Measurements from ENCODE around the gene ODF2. TPM values are rescaled to one million over a fixed set of nuclear protein-coding genes. Genes with fewer than 3 reads are reported as not detected.

ODF2 gene
- 46.8 TPM for total RNA-seq (2021; ENCODE audit: unreplicated experiment)
- 57.6 and 58.8 TPM in 2 replicates for polyA plus RNA-seq (2012)
- Bru-seq, nascent RNA = percentile 66 among the genes with signal in this experiment
- percentile 82 among the genes with signal in this experiment for BruChase-seq, experiment 1, labeled RNA remaining after a 6-hour chase
- BruChase-seq, experiment 2, labeled RNA remaining after a 2-hour chase = percentile 76 among the genes with signal in this experiment
- long read RNA-seq, transcript ODF2-201 (21 exons, 3,899 nt) = major isoform, 32 of 104 reads
- long read RNA-seq, partial matches to known transcripts = 17 of 104 reads
- long read RNA-seq, other reads (novel, unspliced or antisense) = 49 of 104 reads

GRCh38 chr9:128455849-128456612, at the start of gene ODF2:
TSS of gene ODF2 (plus strand) at chr9:128456006. CDS start at chr9:128456092, 86 bp downstream.
- H3K9ac ChIP-seq (ENCODE audit: low read length) = peak within 1 kb of the TSS; percentile 90
- intact Hi-C loops (cut with micrococcal nuclease) = loop anchor here (5.0 kb wide), 1 partner anchor 96 kb away; the partner anchor contains the start of gene SPTAN1
- POLR2A ChIA-PET = interaction anchor here (1.0 kb wide), 1 partner anchor 35 kb away, joined by 5 read pairs; the partner anchor contains the start of gene CERCAM
- peak; percentile 87 for DNase-seq (ENCODE audit: low read depth, low spot score)
- H3K27me3 ChIP-seq (ENCODE audit: insufficient read depth, low read length) = no peaks in the 10 kb centered on the region
- CTCF ChIA-PET = interaction anchor here (1.3 kb wide), 1 partner anchor 17 kb away, joined by 7 read pairs; no protein-coding TSS in a partner anchor
- peaks cover 10 to 17% of the 10 kb centered on the region in 2 experiments; a peak in 3 of 4 replicates for H3K36me3 ChIP-seq (ENCODE audit: control insufficient read depth in 1 of 2, insufficient read depth in 2 of 2, low read length in 2 of 2)
- H3K79me2 ChIP-seq (ENCODE audit: insufficient read depth, low read length) = peaks cover 18% of the 10 kb centered on the region
- H3K4me1 ChIP-seq (ENCODE audit: control insufficient read depth in 1 of 2, insufficient read depth in 2 of 2, low read length in 2 of 2) = peaks cover 5 to 22% of the 10 kb centered on the region in 2 experiments; a peak in 3 of 4 replicates
- H3K9me3 ChIP-seq (ENCODE audit: control insufficient read depth in 1 of 2, insufficient read depth in 1 of 2, low read depth in 1 of 2, low read length in 2 of 2) = no peaks in the 10 kb centered on the region
- peak within 1 kb of the TSS; percentile 82 for H3K27ac ChIP-seq (ENCODE audit: low read depth, low read length)
- RAD21 ChIA-PET (ENCODE audit: low non-redundant PET in 1 of 2, low total read pairs in 2 of 2, uncharacterized antibody in 2 of 2, unreplicated experiment in 2 of 2) = no interaction called here
- no peaks in the 10 kb centered on the region for H3K9me2 ChIP-seq (ENCODE audit: insufficient read depth)
- H3K4me3 ChIP-seq (replicated peaks in 1 of 2; ENCODE audit: low read depth in 1 of 2, low read length in 2 of 2) = peak within 1 kb of the TSS; percentile 82 to 85
- no peaks in the 10 kb centered on the region for H4K20me1 ChIP-seq (ENCODE audit: insufficient read depth)
- ATAC-seq = peak; percentile 89
- BruUV-seq (replicated peaks) = no TSS peak
- H3K4me2 ChIP-seq (ENCODE audit: low read length) = peak within 1 kb of the TSS; percentile 92
- no peak within 1 kb of the TSS for H2AFZ ChIP-seq (ENCODE audit: low read depth, low read length, poor library complexity, severe bottlenecking)
- TF ChIP-seq FOSL1 (IDR thresholded peaks at IDR 0.05; ENCODE audit: low read depth) (no peak), CEBPB (IDR thresholded peaks at IDR 0.05; ENCODE audit: low read depth) (peak; percentile 89), POLR2AphosphoS5 (IDR thresholded peaks at IDR 0.05; ENCODE audit: low read depth, low read length) (peak; percentile 87), RAD21 (IDR thresholded peaks at IDR 0.05; ENCODE audit: low read depth) (no peak), CTCF (IDR thresholded peaks at IDR 0.05 in 2 of 3, conservative IDR thresholded peaks at IDR 0.05 in 1 of 3; ENCODE audit: borderline replicate concordance in 1 of 3, insufficient read depth in 1 of 3, low read depth in 2 of 3, low read length in 2 of 3) (no peak), EGR1 (IDR thresholded peaks at IDR 0.05; ENCODE audit: low read depth) (0 out of 2 replicates have a peak, but pooled peaks have one; percentile 33), YY1 (IDR thresholded peaks at IDR 0.05; ENCODE audit: extremely low read depth, insufficient replicate concordance, low read depth, low read length) (no peak), MAX (IDR thresholded peaks at IDR 0.05) (peak; percentile 70), ZFX (IDR thresholded peaks at IDR 0.05) (peak; percentile 57), EZH2phosphoT487 (IDR thresholded peaks at IDR 0.05; ENCODE audit: borderline replicate concordance) (no peak), SRF (IDR thresholded peaks at IDR 0.05; ENCODE audit: low read depth) (no peak), ATF3 (IDR thresholded peaks at IDR 0.05) (no peak), ZBTB33 (IDR thresholded peaks at IDR 0.05; ENCODE audit: extremely low read depth, insufficient replicate concordance, low read length) (no peak), EZH2 (IDR thresholded peaks at IDR 0.05) (no peak), SP1 (IDR thresholded peaks at IDR 0.05; ENCODE audit: low read depth) (peak; percentile 78), SIN3A (IDR thresholded peaks at IDR 0.05; ENCODE audit: low read depth) (no peak; the same call in none of the 2 replicates)
